Colonic mucosa (tissue), 4 donors: ENCODE data around the gene ATG4C. TPM values are rescaled to one million over a fixed set of nuclear protein-coding genes. Genes with fewer than 3 reads are reported as not detected.
"Not testable (repeated sequence)": the region's sequence is repeated elsewhere in the genome, so short reads cannot be mapped to it uniquely, and the experiment has no call there.

Experiments
- DNase-seq: peaks from one replicate; pipeline ENCODE4 v3.0.0-alpha.2; 2020
- H3K27ac ChIP-seq: fragments of 200-600 bp; one replicate; pipeline ENCODE4 v1.8.0; 2021
- H3K27me3 ChIP-seq: fragments of 200-600 bp; one replicate; pipeline ENCODE4 v1.8.0; 2021
- H3K36me3 ChIP-seq: fragments of 200-600 bp; one replicate; pipeline ENCODE4 v1.8.0; 2021
- H3K4me1 ChIP-seq: fragments of 200-600 bp; one replicate; pipeline ENCODE4 v1.8.0; 2021; ENCODE audit warnings: mild to moderate bottlenecking
- H3K4me3 ChIP-seq: fragments of 200-600 bp; one replicate; pipeline ENCODE4 v1.8.0; 2021
- H3K9ac ChIP-seq, 2 donors: one replicate each; pipeline ENCODE4 v1.7.0; 2013; ENCODE audit warnings: control low read depth in 2 of 2, low read depth in 2 of 2, low read length in 2 of 2
- H3K9me3 ChIP-seq: fragments of 200-600 bp; one replicate; pipeline ENCODE4 v1.8.0; 2021
- CTCF ChIP-seq: fragments of 200-600 bp; IDR thresholded peaks from one replicate; pipeline ENCODE4 v1.8.0; 2022; ENCODE audit warnings: antibody characterized with exemption, mild to moderate bottlenecking
- intact Hi-C: fragments of 100-400 bp; cut with DNase I; formaldehyde crosslinking; loops from one replicate; pipeline ENCODE4 v1.14.1; 2022
- total RNA-seq, 2 donors: library from RNA; stranded (reverse); fragmentation: NEBNext Ultra II Directional in 1 of 2; extraction: Animal tissue kit (Norgen Biotek cat#: 25700) in 1 of 2; gene quantifications; one replicate each; pipeline ENCODE4 v1.2.1, GENCODE V29; 2021
- donor health status: healthy.
- donor health status: DM: no; HTN: no; CAD: no.
- donor health status: DM: no; HTN: no; CAD: no.

The ATG4C gene
- total RNA-seq, 2 donors from 2014 or later: 9.5 to 12.4 TPM

- no peak for TF ChIP-seq CTCF
- no peak overlapping the region for H3K27ac ChIP-seq
- intact Hi-C loops: no loop called here
- no peaks in the 10 kb centered on the region for H3K27me3 ChIP-seq
- no peaks in the 10 kb centered on the region for H3K9me3 ChIP-seq
- no peaks in the 10 kb centered on the region for H3K4me1 ChIP-seq
- no peak for DNase-seq
- H3K36me3 ChIP-seq: no peaks in the 10 kb centered on the region
- no peak overlapping the region for H3K4me3 ChIP-seq
- no peak overlapping the region for H3K9ac ChIP-seq
Measured at GRCh38 chr1:62810420-62811274, 26.7 kb downstream of the ATG4C start.

- TF ChIP-seq CTCF: no peak
- H3K9ac ChIP-seq: no peak overlapping the region
- DNase-seq: no peak
- no peaks in the 10 kb centered on the region for H3K36me3 ChIP-seq
- H3K27me3 ChIP-seq: no peaks in the 10 kb centered on the region
- H3K9me3 ChIP-seq: no peaks in the 10 kb centered on the region
- no peaks in the 10 kb centered on the region for H3K4me1 ChIP-seq
- intact Hi-C loops: no loop called here
- no peak overlapping the region for H3K4me3 ChIP-seq
- H3K27ac ChIP-seq: no peak overlapping the region
Measured at GRCh38 chr1:62823556-62823955, 39.6 kb downstream of the ATG4C start.

GRCh38 chr1:62826901-62827300 lies 43.0 kb downstream of the ATG4C start:
- H3K4me1 ChIP-seq: no peaks in the 10 kb centered on the region
- intact Hi-C loops: no loop called here
- no peak overlapping the region for H3K4me3 ChIP-seq
- H3K9me3 ChIP-seq: no peaks in the 10 kb centered on the region
- H3K9ac ChIP-seq: no peak overlapping the region
- DNase-seq: no peak
- H3K27me3 ChIP-seq: no peaks in the 10 kb centered on the region
- no peaks in the 10 kb centered on the region for H3K36me3 ChIP-seq
- no peak overlapping the region for H3K27ac ChIP-seq
- TF ChIP-seq CTCF: no peak

- H3K27me3 ChIP-seq, H3K27ac ChIP-seq, DNase-seq, intact Hi-C loops, H3K4me1 ChIP-seq, H3K4me3 ChIP-seq, H3K9ac ChIP-seq, H3K9me3 ChIP-seq, H3K36me3 ChIP-seq: not testable (repeated sequence)
Measured at GRCh38 chr1:62827786-62828185, 43.9 kb downstream of the ATG4C start.

- no peak overlapping the region for H3K4me3 ChIP-seq
- TF ChIP-seq CTCF: no peak
- DNase-seq: no peak
- no peaks in the 10 kb centered on the region for H3K27me3 ChIP-seq
- no peak overlapping the region for H3K9ac ChIP-seq
- no peaks in the 10 kb centered on the region for H3K9me3 ChIP-seq
- H3K36me3 ChIP-seq: no peaks in the 10 kb centered on the region
- intact Hi-C loops: no loop called here
- no peaks in the 10 kb centered on the region for H3K4me1 ChIP-seq
- no peak overlapping the region for H3K27ac ChIP-seq
Measured at GRCh38 chr1:62832276-62832675, 48.3 kb downstream of the ATG4C start.

- intact Hi-C loops: no loop called here
- Histone ChIP-seq H3K27ac (no peak overlapping the region), H3K9me3 (no peaks in the 10 kb centered on the region), H3K4me3 (no peak overlapping the region), H3K27me3 (no peaks in the 10 kb centered on the region), H3K36me3 (no peaks in the 10 kb centered on the region), H3K4me1 (no peaks in the 10 kb centered on the region), H3K9ac (no peak overlapping the region)
- no peak for DNase-seq
- no peak for TF ChIP-seq CTCF
Measured at GRCh38 chr1:62833529-62833928, 49.6 kb downstream of the ATG4C start.
